Glutamatergic neuron (in vitro differentiated cells): Measurements from ENCODE around the gene SLC18A3. TPM values are rescaled to one million over a fixed set of nuclear protein-coding genes. Genes with fewer than 3 reads are reported as not detected.

ENCODE experiments used
- DNase-seq: peaks from one replicate; pipeline ENCODE4 v3.0.0; 2022
- H3K27ac Mint-ChIP-seq: one replicate; pipeline ENCODE4 v1.8.0; 2020; ENCODE audit warnings: mild to moderate bottlenecking, mixed read lengths, inconsistent platforms; ENCODE audit not compliant: unreplicated experiment
- H3K27me3 Mint-ChIP-seq: one replicate; pipeline ENCODE4 v1.8.0; 2020; ENCODE audit warnings: mild to moderate bottlenecking, moderate library complexity, mixed read lengths, inconsistent platforms; ENCODE audit not compliant: unreplicated experiment
- H3K36me3 Mint-ChIP-seq: one replicate; pipeline ENCODE4 v1.8.0; 2020; ENCODE audit warnings: mild to moderate bottlenecking, mixed read lengths, inconsistent platforms; ENCODE audit not compliant: unreplicated experiment
- H3K4me1 Mint-ChIP-seq: one replicate; pipeline ENCODE4 v1.8.0; 2020; ENCODE audit warnings: mild to moderate bottlenecking, low read depth, mixed read lengths, inconsistent platforms; ENCODE audit not compliant: unreplicated experiment
- H3K4me3 Mint-ChIP-seq: one replicate; pipeline ENCODE4 v1.8.0; 2020; ENCODE audit warnings: mild to moderate bottlenecking, mixed read lengths, inconsistent platforms; ENCODE audit not compliant: unreplicated experiment
- H3K9me3 Mint-ChIP-seq: one replicate; pipeline ENCODE4 v1.8.0; 2020; ENCODE audit warnings: mild to moderate bottlenecking, moderate library complexity, mixed read lengths, inconsistent platforms; ENCODE audit not compliant: unreplicated experiment
- CTCF ChIP-seq: fragments of 200-600 bp; sonication (generic); IDR thresholded peaks from one replicate; pipeline ENCODE4 v1.5.0; 2021; ENCODE audit not compliant: partially characterized antibody, unreplicated experiment
- total RNA-seq: library from RNA; stranded (reverse); fragmentation: NEBNext Ultra II Directional; extraction: Animal tissue kit (Norgen Biotek cat#: 25700); gene quantifications from one replicate; pipeline ENCODE4 v1.2.1, GENCODE V29; 2021; ENCODE audit not compliant: unreplicated experiment

The SLC18A3 gene
- total RNA-seq, 1 donor from 2014 or later, result 21.5 TPM

- no peak overlapping the region for H3K4me3 Mint-ChIP-seq
- DNase-seq, result no peak
- no peak for TF ChIP-seq CTCF
- peaks cover 11% of the 10 kb centered on the region for H3K9me3 Mint-ChIP-seq
- peaks cover 4% of the 10 kb centered on the region for H3K27me3 Mint-ChIP-seq
- peaks cover 26% of the 10 kb centered on the region for H3K36me3 Mint-ChIP-seq
- H3K27ac Mint-ChIP-seq, result no peak overlapping the region
- peaks cover 8% of the 10 kb centered on the region for H3K4me1 Mint-ChIP-seq
These were observed 41.9 kb upstream of the SLC18A3 start for GRCh38 chr10:49568235-49568634.

GRCh38 chr10:49569031-49569631 lies 41.0 kb upstream of the SLC18A3 start:
- no peak for TF ChIP-seq CTCF
- no peak overlapping the region for H3K4me3 Mint-ChIP-seq
- DNase-seq, result no peak
- H3K36me3 Mint-ChIP-seq, result peaks cover 30% of the 10 kb centered on the region
- peaks cover 4% of the 10 kb centered on the region for H3K27me3 Mint-ChIP-seq
- peaks cover 8% of the 10 kb centered on the region for H3K4me1 Mint-ChIP-seq
- no peak overlapping the region for H3K27ac Mint-ChIP-seq
- H3K9me3 Mint-ChIP-seq, result peaks cover 11% of the 10 kb centered on the region

- H3K27me3 Mint-ChIP-seq, result peaks cover 2% of the 10 kb centered on the region
- H3K27ac Mint-ChIP-seq, result no peak overlapping the region
- DNase-seq, result no peak
These were observed 38.7 kb upstream of the SLC18A3 start for GRCh38 chr10:49571388-49571787.

GRCh38 chr10:49572594-49573114 lies 37.5 kb upstream of the SLC18A3 start:
- peaks cover 22% of the 10 kb centered on the region for H3K36me3 Mint-ChIP-seq
- DNase-seq, result peak; percentile 45
- H3K4me3 Mint-ChIP-seq, result peak overlapping the region; percentile 23
- H3K4me1 Mint-ChIP-seq, result peaks cover 8% of the 10 kb centered on the region
- peak overlapping the region; percentile 22 for H3K27ac Mint-ChIP-seq
- H3K9me3 Mint-ChIP-seq, result peaks cover 11% of the 10 kb centered on the region
- H3K27me3 Mint-ChIP-seq, result peaks cover 2% of the 10 kb centered on the region
- no peak for TF ChIP-seq CTCF

More at GRCh38 chr10:49571388-49571787, 38.7 kb upstream of the SLC18A3 start:
- H3K4me3 Mint-ChIP-seq, result no peak overlapping the region
- peaks cover 29% of the 10 kb centered on the region for H3K36me3 Mint-ChIP-seq
- peaks cover 11% of the 10 kb centered on the region for H3K9me3 Mint-ChIP-seq
- TF ChIP-seq CTCF, result no peak
- peaks cover 8% of the 10 kb centered on the region for H3K4me1 Mint-ChIP-seq

GRCh38 chr10:49575489-49576072 lies 34.5 kb upstream of the SLC18A3 start:
- H3K4me3 Mint-ChIP-seq, result no peak overlapping the region
- H3K4me1 Mint-ChIP-seq, result peaks cover 8% of the 10 kb centered on the region
- no peak overlapping the region for H3K27ac Mint-ChIP-seq
- peaks cover 9% of the 10 kb centered on the region for H3K9me3 Mint-ChIP-seq
- TF ChIP-seq CTCF, result no peak
- peaks cover 4% of the 10 kb centered on the region for H3K36me3 Mint-ChIP-seq
- DNase-seq, result no peak
- no peaks in the 10 kb centered on the region for H3K27me3 Mint-ChIP-seq
